Measurements from ENCODE around the gene CEP192. TPM values are rescaled to one million over a fixed set of nuclear protein-coding genes. Genes with fewer than 3 reads are reported as not detected.
A peak's percentile ranks its signal among the peaks of the same experiment; 100 is the strongest.

The CEP192 gene
- total RNA-seq, 1 donor: 29.7 TPM

DNA sequence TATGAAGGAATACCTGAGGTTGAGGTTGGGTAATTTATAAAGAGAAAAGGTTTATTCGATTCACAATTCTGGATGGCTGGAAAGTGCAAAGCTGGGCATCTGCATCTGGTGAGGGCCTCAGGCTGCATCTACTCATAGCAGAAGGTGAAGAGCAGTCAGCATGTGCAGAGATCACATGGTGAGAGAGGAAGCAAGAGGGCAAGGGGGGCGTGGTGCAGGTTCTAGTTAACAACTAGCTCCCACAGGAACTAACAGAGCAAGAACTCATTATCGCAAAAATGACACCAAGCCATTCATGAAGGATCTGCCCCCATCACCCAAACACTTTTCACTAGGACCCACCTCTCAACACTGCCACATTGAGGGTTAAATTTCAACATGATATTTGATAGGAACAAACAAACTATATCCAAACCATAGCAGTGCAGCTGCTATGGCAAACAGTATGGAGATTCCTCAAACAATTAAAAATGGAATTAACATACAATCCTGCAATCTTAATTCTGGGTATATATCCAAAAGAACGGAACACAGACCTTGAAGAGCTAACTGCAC lies 154.6 kb downstream of the CEP192 start:
- Histone ChIP-seq H3K36me3 (ENCODE audit: insufficient read depth, low read length) (no peaks in the 10 kb centered on the region), H2AFZ (ENCODE audit: low read length) (no peak overlapping the region), H3K4me2 (ENCODE audit: insufficient read depth, low read length) (no peak overlapping the region), H4K20me1 (ENCODE audit: insufficient read depth, low read length) (no peaks in the 10 kb centered on the region), H3K27me3 (ENCODE audit: insufficient read depth, low read length) (no peaks in the 10 kb centered on the region), H3K4me1 (ENCODE audit: insufficient read depth, low read length) (no peaks in the 10 kb centered on the region), H3K4me3 (ENCODE audit: insufficient read depth, low read length) (no peak overlapping the region), H3K9me3 (ENCODE audit: low read depth, low read length) (peaks cover 2% of the 10 kb centered on the region), H3K79me2 (ENCODE audit: insufficient read depth, low read length) (no peaks in the 10 kb centered on the region), H3K27ac (ENCODE audit: low read depth, low read length) (no peak overlapping the region)
- no peak for DNase-seq (ENCODE audit: insufficient read length, low spot score, missing footprints)
- TF ChIP-seq, protein P1, sequence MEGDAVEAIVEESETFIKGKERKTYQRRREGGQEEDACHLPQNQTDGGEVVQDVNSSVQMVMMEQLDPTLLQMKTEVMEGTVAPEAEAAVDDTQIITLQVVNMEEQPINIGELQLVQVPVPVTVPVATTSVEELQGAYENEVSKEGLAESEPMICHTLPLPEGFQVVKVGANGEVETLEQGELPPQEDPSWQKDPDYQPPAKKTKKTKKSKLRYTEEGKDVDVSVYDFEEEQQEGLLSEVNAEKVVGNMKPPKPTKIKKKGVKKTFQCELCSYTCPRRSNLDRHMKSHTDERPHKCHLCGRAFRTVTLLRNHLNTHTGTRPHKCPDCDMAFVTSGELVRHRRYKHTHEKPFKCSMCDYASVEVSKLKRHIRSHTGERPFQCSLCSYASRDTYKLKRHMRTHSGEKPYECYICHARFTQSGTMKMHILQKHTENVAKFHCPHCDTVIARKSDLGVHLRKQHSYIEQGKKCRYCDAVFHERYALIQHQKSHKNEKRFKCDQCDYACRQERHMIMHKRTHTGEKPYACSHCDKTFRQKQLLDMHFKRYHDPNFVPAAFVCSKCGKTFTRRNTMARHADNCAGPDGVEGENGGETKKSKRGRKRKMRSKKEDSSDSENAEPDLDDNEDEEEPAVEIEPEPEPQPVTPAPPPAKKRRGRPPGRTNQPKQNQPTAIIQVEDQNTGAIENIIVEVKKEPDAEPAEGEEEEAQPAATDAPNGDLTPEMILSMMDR (IDR thresholded peaks at IDR 0.05; ENCODE audit: extremely low read depth, low read depth, low read length): no peak

DNA sequence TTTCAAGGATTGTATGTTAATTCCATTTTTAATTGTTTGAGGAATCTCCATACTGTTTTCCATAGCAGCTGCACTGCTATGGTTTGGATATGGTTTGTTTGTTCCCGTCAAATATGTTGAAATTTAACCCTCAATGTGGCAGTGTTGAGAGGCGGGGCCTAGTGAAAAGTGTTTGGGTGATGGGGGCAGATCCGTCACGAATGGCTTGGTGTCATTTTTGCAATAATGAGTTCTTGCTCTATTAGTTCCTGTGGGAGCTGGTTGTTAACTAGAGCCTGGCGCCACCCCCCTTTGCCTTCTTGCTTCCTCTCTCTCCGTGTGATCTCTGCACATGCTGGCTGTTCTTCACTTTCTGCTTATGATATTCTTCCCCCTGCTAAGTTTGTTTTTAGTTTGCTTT lies 156.0 kb downstream of the CEP192 start:
- no peak overlapping the region for H3K27ac ChIP-seq (ENCODE audit: low read depth, low read length)
- H3K27me3 ChIP-seq (ENCODE audit: insufficient read depth, low read length): no peaks in the 10 kb centered on the region
- H3K4me2 ChIP-seq (ENCODE audit: insufficient read depth, low read length): peak overlapping the region; percentile 48
- H4K20me1 ChIP-seq (ENCODE audit: insufficient read depth, low read length): no peaks in the 10 kb centered on the region
- H2AFZ ChIP-seq (ENCODE audit: low read length): no peak overlapping the region
- H3K4me3 ChIP-seq (ENCODE audit: insufficient read depth, low read length): no peak overlapping the region
- H3K4me1 ChIP-seq (ENCODE audit: insufficient read depth, low read length): no peaks in the 10 kb centered on the region
- DNase-seq (ENCODE audit: insufficient read length, low spot score, missing footprints): no peak
- H3K36me3 ChIP-seq (ENCODE audit: insufficient read depth, low read length): no peaks in the 10 kb centered on the region
- no peaks in the 10 kb centered on the region for H3K79me2 ChIP-seq (ENCODE audit: insufficient read depth, low read length)
- TF ChIP-seq, protein P1 (IDR thresholded peaks at IDR 0.05; ENCODE audit: extremely low read depth, low read depth, low read length): no peak
- peaks cover 2% of the 10 kb centered on the region for H3K9me3 ChIP-seq (ENCODE audit: low read depth, low read length)

DNA sequence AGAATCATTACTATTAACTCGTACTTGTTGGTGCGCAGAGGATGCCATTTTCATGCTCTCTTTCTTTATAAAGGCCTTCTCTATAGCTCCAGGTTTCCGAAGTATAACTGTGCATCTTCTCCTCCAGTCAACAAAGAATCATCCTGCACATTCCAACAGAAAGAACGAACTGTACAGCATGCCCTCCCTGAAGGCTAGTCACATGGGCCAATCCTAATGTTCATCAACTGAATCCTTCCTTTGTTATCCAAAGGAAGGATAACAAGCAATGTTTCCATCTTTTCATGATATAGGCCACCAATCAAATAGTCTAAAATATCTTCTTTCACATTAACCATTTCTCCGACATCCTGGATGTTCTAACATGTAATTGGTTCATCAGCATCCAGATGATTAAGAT lies 160.5 kb downstream of the CEP192 start:
- TF ChIP-seq, protein P1 (IDR thresholded peaks at IDR 0.05; ENCODE audit: extremely low read depth, low read depth, low read length): no peak
- Histone ChIP-seq H3K36me3 (ENCODE audit: insufficient read depth, low read length) (no peaks in the 10 kb centered on the region), H3K27me3 (ENCODE audit: insufficient read depth, low read length) (no peaks in the 10 kb centered on the region), H3K4me2 (ENCODE audit: insufficient read depth, low read length) (no peak overlapping the region), H3K4me1 (ENCODE audit: insufficient read depth, low read length) (no peaks in the 10 kb centered on the region), H3K27ac (ENCODE audit: low read depth, low read length) (no peak overlapping the region), H3K4me3 (ENCODE audit: insufficient read depth, low read length) (no peak overlapping the region), H4K20me1 (ENCODE audit: insufficient read depth, low read length) (no peaks in the 10 kb centered on the region), H2AFZ (ENCODE audit: low read length) (no peak overlapping the region), H3K9me3 (ENCODE audit: low read depth, low read length) (no peaks in the 10 kb centered on the region), H3K79me2 (ENCODE audit: insufficient read depth, low read length) (no peaks in the 10 kb centered on the region)
- DNase-seq (ENCODE audit: insufficient read length, low spot score, missing footprints): no peak

DNA sequence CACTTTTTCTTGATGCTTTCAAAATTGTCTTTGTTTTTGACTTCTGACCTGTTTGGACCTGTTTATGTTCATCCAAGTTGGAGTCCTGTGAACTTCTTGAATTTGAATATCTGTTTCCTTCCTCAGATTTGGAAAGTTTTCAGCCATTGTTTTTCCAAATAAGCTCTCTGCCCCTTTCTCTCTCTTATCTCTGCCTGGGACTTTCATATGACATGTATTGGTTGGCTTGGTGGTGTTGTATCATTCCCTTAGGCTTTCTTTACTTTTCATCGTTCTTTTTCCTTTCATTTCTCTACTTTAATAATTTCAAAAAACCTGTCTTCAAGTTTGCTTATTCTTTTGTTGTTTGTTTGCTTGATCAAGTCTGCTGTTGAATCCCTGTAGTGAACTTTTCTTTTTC lies 167.3 kb downstream of the CEP192 start:
- H3K36me3 ChIP-seq (ENCODE audit: insufficient read depth, low read length): no peaks in the 10 kb centered on the region
- H3K79me2 ChIP-seq (ENCODE audit: insufficient read depth, low read length): no peaks in the 10 kb centered on the region

More for the DNA sequence above, 167.3 kb downstream of the CEP192 start:
- H3K4me2 ChIP-seq (ENCODE audit: insufficient read depth, low read length): no peak overlapping the region
- no peak overlapping the region for H2AFZ ChIP-seq (ENCODE audit: low read length)
- TF ChIP-seq, protein P1 (IDR thresholded peaks at IDR 0.05; ENCODE audit: extremely low read depth, low read depth, low read length): no peak
- no peaks in the 10 kb centered on the region for H4K20me1 ChIP-seq (ENCODE audit: insufficient read depth, low read length)
- no peaks in the 10 kb centered on the region for H3K27me3 ChIP-seq (ENCODE audit: insufficient read depth, low read length)
- H3K4me1 ChIP-seq (ENCODE audit: insufficient read depth, low read length): peaks cover 3% of the 10 kb centered on the region
- DNase-seq (ENCODE audit: insufficient read length, low spot score, missing footprints): no peak
- H3K9me3 ChIP-seq (ENCODE audit: low read depth, low read length): peaks cover 3% of the 10 kb centered on the region
- no peak overlapping the region for H3K4me3 ChIP-seq (ENCODE audit: insufficient read depth, low read length)
- no peak overlapping the region for H3K27ac ChIP-seq (ENCODE audit: low read depth, low read length)
